Upper lobe of left lung (tissue), 4 donors: ENCODE results near the gene MGAT4B.

Experiments
- POLR2A ChIP-seq, 4 donors: fragments of 450-650 bp; IDR thresholded peaks; one replicate each; pipeline ENCODE4 v1.5.1; 2016 to 2017; ENCODE audit warnings: antibody characterized with exemption in 4 of 4, mild to moderate bottlenecking in 2 of 4
- POLR2AphosphoS5 ChIP-seq, 2 donors: sonication (generic); formaldehyde crosslinking; IDR thresholded peaks; one replicate each; pipeline ENCODE4 v1.5.1; 2017; ENCODE audit warnings: antibody characterized with exemption in 2 of 2
- TF ChIP-seq, protein P1 (sequence below), 6 experiments: fragments of 450-650 bp in 4 of 6; fragments of 200-600 bp in 2 of 6; sonication (generic) in 2 of 6; IDR thresholded peaks; one replicate each; pipeline ENCODE4 v1.5.1; 2016 to 2019; ENCODE audit warnings: antibody characterized with exemption in 6 of 6

DNA sequence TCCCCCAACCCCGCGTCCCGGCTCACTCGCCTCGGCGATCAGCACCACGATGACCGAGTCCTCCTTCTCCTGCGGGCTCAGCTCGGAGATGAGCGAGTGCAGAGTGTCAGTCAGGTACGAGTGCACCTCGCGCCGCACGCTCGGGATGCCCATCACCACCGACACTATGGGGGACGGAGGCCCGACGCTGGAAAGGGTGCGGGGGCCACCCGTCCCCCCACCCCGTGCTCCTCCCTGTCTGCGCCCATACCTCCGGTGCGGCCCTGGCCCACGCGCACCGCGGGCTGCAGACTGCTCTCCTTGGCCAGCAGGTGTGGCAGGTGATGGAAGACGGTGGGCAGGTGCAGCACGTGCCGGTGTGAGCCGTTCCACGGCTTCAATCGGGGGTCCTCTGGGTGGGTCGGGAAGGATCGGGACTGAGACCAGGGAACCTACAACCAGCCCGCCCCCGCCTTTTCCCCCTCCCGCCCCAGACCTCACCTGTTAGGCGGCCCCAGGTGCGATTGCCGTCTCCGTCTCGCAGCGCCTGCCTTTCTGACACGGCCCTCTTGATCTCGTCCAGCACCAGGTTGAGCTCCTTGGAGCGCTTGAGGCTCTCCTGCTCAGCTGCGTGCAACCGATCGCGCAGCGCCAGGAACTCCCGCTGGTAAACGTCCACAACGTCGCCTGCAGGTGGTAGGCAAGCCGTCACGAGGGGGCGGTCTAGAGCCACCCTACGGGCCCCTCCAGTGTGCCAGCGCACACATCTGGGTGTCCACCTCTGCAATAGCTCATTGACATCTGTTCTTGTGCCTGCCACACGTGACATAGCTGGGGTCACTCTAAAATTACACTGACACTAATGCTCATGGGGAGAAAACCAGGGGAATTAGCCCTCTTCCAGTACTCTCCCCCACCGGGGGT lies 5.1 kb downstream of the MGAT4B start:
- TF ChIP-seq, protein P1, sequence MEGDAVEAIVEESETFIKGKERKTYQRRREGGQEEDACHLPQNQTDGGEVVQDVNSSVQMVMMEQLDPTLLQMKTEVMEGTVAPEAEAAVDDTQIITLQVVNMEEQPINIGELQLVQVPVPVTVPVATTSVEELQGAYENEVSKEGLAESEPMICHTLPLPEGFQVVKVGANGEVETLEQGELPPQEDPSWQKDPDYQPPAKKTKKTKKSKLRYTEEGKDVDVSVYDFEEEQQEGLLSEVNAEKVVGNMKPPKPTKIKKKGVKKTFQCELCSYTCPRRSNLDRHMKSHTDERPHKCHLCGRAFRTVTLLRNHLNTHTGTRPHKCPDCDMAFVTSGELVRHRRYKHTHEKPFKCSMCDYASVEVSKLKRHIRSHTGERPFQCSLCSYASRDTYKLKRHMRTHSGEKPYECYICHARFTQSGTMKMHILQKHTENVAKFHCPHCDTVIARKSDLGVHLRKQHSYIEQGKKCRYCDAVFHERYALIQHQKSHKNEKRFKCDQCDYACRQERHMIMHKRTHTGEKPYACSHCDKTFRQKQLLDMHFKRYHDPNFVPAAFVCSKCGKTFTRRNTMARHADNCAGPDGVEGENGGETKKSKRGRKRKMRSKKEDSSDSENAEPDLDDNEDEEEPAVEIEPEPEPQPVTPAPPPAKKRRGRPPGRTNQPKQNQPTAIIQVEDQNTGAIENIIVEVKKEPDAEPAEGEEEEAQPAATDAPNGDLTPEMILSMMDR (IDR thresholded peaks at IDR 0.05): peak in 5 of 6 experiments; percentile 56 to 78 (median 74)
- TF ChIP-seq POLR2A (IDR thresholded peaks at IDR 0.05): no peak
- TF ChIP-seq POLR2AphosphoS5 (IDR thresholded peaks at IDR 0.05): no peak
